Mesothelial cell of epicardium (in vitro differentiated cells): ENCODE data around the gene SQOR. TPM values are rescaled to one million over a fixed set of nuclear protein-coding genes. Genes with fewer than 3 reads are reported as not detected.

ENCODE experiments used
- DNase-seq, 2 experiments: peaks; one replicate each; pipeline ENCODE4 v3.0.0; 2021; ENCODE audit warnings: low spot score in 2 of 2; ENCODE audit not compliant: unreplicated experiment in 2 of 2
- H3K27ac Mint-ChIP-seq: 2 replicates; pipeline ENCODE4 v1.8.0; 2021; ENCODE audit warnings: mixed read lengths
- H3K27me3 Mint-ChIP-seq: 2 replicates; pipeline ENCODE4 v1.8.0; 2021; ENCODE audit warnings: low read depth, mixed read lengths
- H3K36me3 Mint-ChIP-seq: 2 replicates; pipeline ENCODE4 v1.8.0; 2021; ENCODE audit warnings: mixed read lengths
- H3K4me1 Mint-ChIP-seq: 2 replicates; pipeline ENCODE4 v1.8.0; 2021; ENCODE audit warnings: mixed read lengths
- H3K4me3 Mint-ChIP-seq: 2 replicates; pipeline ENCODE4 v1.8.0; 2021; ENCODE audit warnings: mild to moderate bottlenecking, moderate library complexity, mixed read lengths
- H3K9me3 Mint-ChIP-seq: 2 replicates; pipeline ENCODE4 v1.8.0; 2021; ENCODE audit warnings: mixed read lengths
- CTCF ChIP-seq: fragments of 200-600 bp; sonication (generic); IDR thresholded peaks from one replicate; pipeline ENCODE4 v1.5.0; 2021; ENCODE audit warnings: antibody characterized with exemption; ENCODE audit not compliant: unreplicated experiment
- total RNA-seq: library from RNA; stranded (reverse); gene quantifications from 3 replicates; pipeline ENCODE4 v1.2.1, GENCODE V29; 2021

SQOR gene
- total RNA-seq, 1 donor from 2014 or later: 0.94 TPM

GRCh38 chr15:45704329-45705249 is 69.8 kb downstream of the SQOR start:
- no peak for TF ChIP-seq CTCF
- H3K27me3 Mint-ChIP-seq: peaks cover 5% of the 10 kb centered on the region

GRCh38 chr15:45705510-45706473 is 71.0 kb downstream of the SQOR start:
- peak overlapping the region; percentile 51 for H3K27ac Mint-ChIP-seq

More at GRCh38 chr15:45704329-45705249, 69.8 kb downstream of the SQOR start:
- Mint-ChIP-seq H3K36me3 (no peaks in the 10 kb centered on the region), H3K4me1 (peaks cover 9% of the 10 kb centered on the region), H3K27ac (peak overlapping the region; percentile 77), H3K9me3 (no peaks in the 10 kb centered on the region), H3K4me3 (peak overlapping the region; percentile 88)
- DNase-seq: peak in 1 of 2 experiments; percentile 48

GRCh38 chr15:45710657-45711056 is 75.8 kb downstream of the SQOR start:
- H3K36me3 Mint-ChIP-seq: no peaks in the 10 kb centered on the region
- no peak overlapping the region for H3K27ac Mint-ChIP-seq
- DNase-seq: no peak
- H3K4me1 Mint-ChIP-seq: peaks cover 10% of the 10 kb centered on the region
- no peaks in the 10 kb centered on the region for H3K9me3 Mint-ChIP-seq
- H3K27me3 Mint-ChIP-seq: peaks cover 15% of the 10 kb centered on the region
- H3K4me3 Mint-ChIP-seq: no peak overlapping the region
- no peak for TF ChIP-seq CTCF

More at GRCh38 chr15:45705510-45706473, 71.0 kb downstream of the SQOR start:
- no peaks in the 10 kb centered on the region for H3K9me3 Mint-ChIP-seq
- H3K36me3 Mint-ChIP-seq: no peaks in the 10 kb centered on the region
- H3K27me3 Mint-ChIP-seq: peaks cover 5% of the 10 kb centered on the region
- DNase-seq: peak; percentile 68 to 81
- peak overlapping the region; percentile 78 for H3K4me3 Mint-ChIP-seq
- TF ChIP-seq CTCF: peak; percentile 96
- H3K4me1 Mint-ChIP-seq: peaks cover 9% of the 10 kb centered on the region

- Mint-ChIP-seq H3K4me1 (peaks cover 9% of the 10 kb centered on the region), H3K9me3 (no peaks in the 10 kb centered on the region), H3K4me3 (peak overlapping the region; percentile 46), H3K27ac (no peak overlapping the region), H3K36me3 (no peaks in the 10 kb centered on the region), H3K27me3 (peaks cover 15% of the 10 kb centered on the region)
- DNase-seq: peak in 1 of 2 experiments; percentile 71
- TF ChIP-seq CTCF: peak; percentile 92
Measured at GRCh38 chr15:45714590-45715488, 80.0 kb downstream of the SQOR start.

- no peak overlapping the region for H3K27ac Mint-ChIP-seq
- H3K4me3 Mint-ChIP-seq: no peak overlapping the region
- no peak for DNase-seq
- no peak for TF ChIP-seq CTCF
- no peaks in the 10 kb centered on the region for H3K9me3 Mint-ChIP-seq
- H3K27me3 Mint-ChIP-seq: peaks cover 15% of the 10 kb centered on the region
- H3K36me3 Mint-ChIP-seq: no peaks in the 10 kb centered on the region
- H3K4me1 Mint-ChIP-seq: peaks cover 10% of the 10 kb centered on the region
Measured at GRCh38 chr15:45715528-45715927, 80.7 kb downstream of the SQOR start.
